Kidney (tissue), 14 donors: ENCODE data around the gene MTERF1. TPM values are rescaled to one million over a fixed set of nuclear protein-coding genes. Genes with fewer than 3 reads are reported as not detected.
"Not testable (repeated sequence)": the region's sequence is repeated elsewhere in the genome, so short reads cannot be mapped to it uniquely, and the experiment has no call there.

Source experiments
- DNase-seq, 5 donors: peaks; one replicate each; pipeline ENCODE4 v3.0.0-alpha.2; 2013 to 2020
- FAIRE-seq: peaks from 2 replicates; lab custom pipeline; 2012; peaks lifted over from hg19 to GRCh38; lab: Jason Lieb, UNC
- H3K27ac ChIP-seq, 2 donors: one replicate each; pipeline ENCODE4 v1.7.0; 2013; ENCODE audit warnings: low read depth in 2 of 2, low read length in 2 of 2, inconsistent platforms in 1 of 2
- H3K27me3 ChIP-seq: one replicate; pipeline ENCODE4 v1.7.1; 2013; ENCODE audit warnings: low read length, inconsistent platforms; ENCODE audit not compliant: control insufficient read depth, insufficient read depth
- H3K36me3 ChIP-seq, 3 donors: one replicate each; pipeline versions ENCODE4 v1.7.0 to v1.7.1; 2013; ENCODE audit warnings: low read length in 3 of 3, control low read depth in 1 of 3, inconsistent platforms in 1 of 3; ENCODE audit not compliant: insufficient read depth in 3 of 3, control insufficient read depth in 2 of 3
- H3K4me1 ChIP-seq, 3 donors: one replicate each; pipeline versions ENCODE4 v1.7.0 to v1.7.1; 2013; ENCODE audit warnings: low read length in 3 of 3, inconsistent platforms in 1 of 3, low read depth in 1 of 3; ENCODE audit not compliant: control insufficient read depth in 2 of 3, insufficient read depth in 2 of 3
- H3K4me3 ChIP-seq, 3 donors: one replicate each; pipeline versions ENCODE4 v1.7.0 to v1.8.1; 2013; ENCODE audit warnings: low read length in 3 of 3, control low read depth in 1 of 3, inconsistent platforms in 1 of 3
- H3K9ac ChIP-seq, 3 donors: one replicate each; pipeline versions ENCODE4 v1.7.0 to v1.7.1; 2013; ENCODE audit warnings: low read length in 3 of 3, control low read depth in 1 of 3, inconsistent platforms in 1 of 3
- H3K9me3 ChIP-seq, 3 donors: one replicate each; pipeline versions ENCODE4 v1.7.0 to v1.7.1; 2013; ENCODE audit warnings: low read length in 3 of 3, control low read depth in 1 of 3, inconsistent platforms in 1 of 3; ENCODE audit not compliant: control insufficient read depth in 2 of 3, insufficient read depth in 1 of 3
- CTCF ChIP-seq: IDR thresholded peaks from 3 replicates; pipeline ENCODE4 v1.5.1; 2012; ENCODE audit warnings: mild to moderate bottlenecking, moderate library complexity, borderline replicate concordance; ENCODE audit not compliant: insufficient read depth; ENCODE audit errors: extremely low read depth
- intact Hi-C: fragments of 100-400 bp; cut with DNase I; formaldehyde crosslinking; loops from one replicate; pipeline ENCODE4 v1.11.1; 2022
- polyA plus RNA-seq: library from polyadenylated mRNA; stranded (reverse); fragments of 350-450 nt; fragmentation: Illumina TruSeq; extraction: RNeasy Lipid Tissue Mini Kit (QIAGEN cat#74804); gene quantifications from one replicate; pipeline ENCODE4 v1.2.3, GENCODE V29; 2014; ENCODE audit warnings: low read depth, low replicate concordance; ENCODE audit not compliant: insufficient read depth
- total RNA-seq: library from RNA; stranded (reverse); fragmentation: NEBNext Ultra II Directional; extraction: Animal tissue kit (Norgen Biotek cat#: 25700); gene quantifications from one replicate; pipeline ENCODE4 v1.2.1, GENCODE V29; 2021
- donor health status: control.
- donor health status: control.
- donor health status: control.
- donor health status: control.
- donor health status: control.
- donor health status: DM: yes; HTN: yes; CAD: no.
- donor health status: Normal renal cell carcinoma (clear cell type).

MTERF1 gene
- total and polyA plus RNA-seq, 2 donors from 2014 or later, result 10.1 to 14.6 TPM

- H3K36me3 ChIP-seq, result no peaks in the 10 kb centered on the region
- H3K9me3 ChIP-seq, result no peaks in the 10 kb centered on the region
- no peak overlapping the region for H3K9ac ChIP-seq
- H3K27me3 ChIP-seq, result no peaks in the 10 kb centered on the region
- DNase-seq, result no peak
- no peak for FAIRE-seq
- no peak for TF ChIP-seq CTCF
- intact Hi-C loops, result no loop called here
- H3K4me1 ChIP-seq, result no peaks in the 10 kb centered on the region
- no peak overlapping the region for H3K27ac ChIP-seq
- no peak overlapping the region for H3K4me3 ChIP-seq
Observed at GRCh38 chr7:91899563-91899962, 19.1 kb upstream of the MTERF1 start.

- Histone ChIP-seq H3K9ac (no peak overlapping the region), H3K4me3 (no peak overlapping the region), H3K27ac (no peak overlapping the region), H3K27me3 (no peaks in the 10 kb centered on the region), H3K4me1 (no peaks in the 10 kb centered on the region), H3K9me3 (no peaks in the 10 kb centered on the region), H3K36me3 (no peaks in the 10 kb centered on the region)
- no peak for TF ChIP-seq CTCF
- no peak for FAIRE-seq
- DNase-seq, result no peak
- intact Hi-C loops, result no loop called here
Observed at GRCh38 chr7:91898240-91898992, 17.9 kb upstream of the MTERF1 start.

GRCh38 chr7:91894781-91895480 lies 14.4 kb upstream of the MTERF1 start:
- no peak overlapping the region for H3K9ac ChIP-seq
- intact Hi-C loops, result no loop called here
- no peaks in the 10 kb centered on the region for H3K4me1 ChIP-seq
- H3K36me3 ChIP-seq, result no peaks in the 10 kb centered on the region
- no peaks in the 10 kb centered on the region for H3K27me3 ChIP-seq
- no peak overlapping the region for H3K27ac ChIP-seq
- DNase-seq, result peak in 2 of 5 donors; percentile 1 to 2
- TF ChIP-seq CTCF, result no peak
- H3K4me3 ChIP-seq, result no peak overlapping the region
- no peaks in the 10 kb centered on the region for H3K9me3 ChIP-seq
- FAIRE-seq, result no peak

GRCh38 chr7:91893699-91894098 lies 13.2 kb upstream of the MTERF1 start:
- H3K36me3 ChIP-seq, H3K27me3 ChIP-seq, FAIRE-seq, intact Hi-C loops, H3K4me1 ChIP-seq, H3K27ac ChIP-seq, H3K9ac ChIP-seq, DNase-seq, H3K9me3 ChIP-seq, H3K4me3 ChIP-seq: not testable (repeated sequence)
